Measurements from ENCODE around the gene ZFAND3.

DNA sequence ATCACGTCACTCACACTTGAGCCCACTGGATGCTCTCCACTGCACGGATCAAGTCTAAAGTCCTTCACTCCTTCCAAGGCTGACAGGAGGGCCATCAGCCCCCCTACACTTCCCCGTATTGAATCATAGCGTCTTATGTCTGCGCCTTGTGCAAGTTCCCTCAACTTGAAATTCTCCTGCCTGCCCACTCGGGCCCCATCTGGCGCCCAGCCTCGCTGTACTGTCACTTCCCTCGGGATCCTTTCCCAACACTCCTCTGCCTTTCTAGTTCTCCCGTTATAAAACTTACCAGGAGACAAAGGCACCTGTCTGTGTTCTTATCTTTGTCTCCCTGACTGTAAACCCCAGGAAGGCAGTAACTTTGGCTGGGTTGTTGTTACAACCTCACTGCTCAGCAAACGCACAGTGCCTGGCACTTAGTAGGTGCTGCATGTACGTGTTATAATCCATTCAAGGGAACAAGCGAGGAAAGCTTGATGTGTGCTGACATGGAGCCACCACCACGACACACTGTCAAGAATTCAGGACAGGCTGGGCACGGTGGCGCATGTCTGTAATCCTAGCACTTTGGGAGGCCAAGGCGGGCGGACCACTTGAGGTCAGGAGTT is 33.8 kb upstream of the ZFAND3 start:
- no peak for TF ChIP-seq CTCF (IDR thresholded peaks at IDR 0.05)
- no peak for TF ChIP-seq ZFX (IDR thresholded peaks at IDR 0.05; ENCODE audit: borderline replicate concordance)
